Measurements from ENCODE around the gene CNOT3.

The CNOT3 gene

GRCh38 chr19:54151362-54152035, 13.9 kb downstream of the CNOT3 start:
- no peaks in the 10 kb centered on the region for H3K27me3 ChIP-seq (replicated peaks; ENCODE audit: control insufficient read depth, insufficient read depth, low read length)
- TF ChIP-seq CTCF (IDR thresholded peaks at IDR 0.05; ENCODE audit: insufficient read depth, low read length, poor library complexity, severe bottlenecking) = no peak
- no peak for DNase-seq (ENCODE audit: extremely low read depth, insufficient read length)
- peaks cover 62% of the 10 kb centered on the region for H3K36me3 ChIP-seq (ENCODE audit: control insufficient read depth, insufficient read depth, low read length)
- H3K4me3 ChIP-seq (replicated peaks; ENCODE audit: low read depth, low read length) = no peak overlapping the region

- H3K36me3 ChIP-seq (ENCODE audit: control insufficient read depth, insufficient read depth, low read length) = peaks cover 59% of the 10 kb centered on the region
- no peak overlapping the region for H3K4me3 ChIP-seq (replicated peaks; ENCODE audit: low read depth, low read length)
- H3K27me3 ChIP-seq (replicated peaks; ENCODE audit: control insufficient read depth, insufficient read depth, low read length) = no peaks in the 10 kb centered on the region
- TF ChIP-seq CTCF (IDR thresholded peaks at IDR 0.05; ENCODE audit: insufficient read depth, low read length, poor library complexity, severe bottlenecking) = no peak
- no peak for DNase-seq (ENCODE audit: extremely low read depth, insufficient read length)
Measured at GRCh38 chr19:54152267-54152666, 14.7 kb downstream of the CNOT3 start.

GRCh38 chr19:54152878-54153524, 15.4 kb downstream of the CNOT3 start:
- no peak for DNase-seq (ENCODE audit: extremely low read depth, insufficient read length)
- Histone ChIP-seq H3K4me3 (replicated peaks; ENCODE audit: low read depth, low read length) (no peak overlapping the region), H3K36me3 (ENCODE audit: control insufficient read depth, insufficient read depth, low read length) (peaks cover 56% of the 10 kb centered on the region), H3K27me3 (replicated peaks; ENCODE audit: control insufficient read depth, insufficient read depth, low read length) (no peaks in the 10 kb centered on the region)
- TF ChIP-seq CTCF (IDR thresholded peaks at IDR 0.05; ENCODE audit: insufficient read depth, low read length, poor library complexity, severe bottlenecking) = no peak

GRCh38 chr19:54153731-54154326, 16.3 kb downstream of the CNOT3 start:
- Histone ChIP-seq H3K4me3 (replicated peaks; ENCODE audit: low read depth, low read length) (no peak overlapping the region), H3K36me3 (ENCODE audit: control insufficient read depth, insufficient read depth, low read length) (peaks cover 54% of the 10 kb centered on the region), H3K27me3 (replicated peaks; ENCODE audit: control insufficient read depth, insufficient read depth, low read length) (no peaks in the 10 kb centered on the region)
- DNase-seq (ENCODE audit: extremely low read depth, insufficient read length) = no peak
- TF ChIP-seq CTCF (IDR thresholded peaks at IDR 0.05; ENCODE audit: insufficient read depth, low read length, poor library complexity, severe bottlenecking) = no peak

GRCh38 chr19:54154603-54155345, 17.2 kb downstream of the CNOT3 start:
- H3K27me3 ChIP-seq (replicated peaks; ENCODE audit: control insufficient read depth, insufficient read depth, low read length) = no peaks in the 10 kb centered on the region
- H3K4me3 ChIP-seq (replicated peaks; ENCODE audit: low read depth, low read length) = no peak overlapping the region
- TF ChIP-seq CTCF (IDR thresholded peaks at IDR 0.05; ENCODE audit: insufficient read depth, low read length, poor library complexity, severe bottlenecking) = no peak
- peaks cover 49% of the 10 kb centered on the region for H3K36me3 ChIP-seq (ENCODE audit: control insufficient read depth, insufficient read depth, low read length)
- DNase-seq (ENCODE audit: extremely low read depth, insufficient read length) = no peak

Measured in GM06990 (cell line).